GM18505 (cell line): Measurements from ENCODE around the gene PKNOX2.

ENCODE experiments used
- ATAC-seq: cut with Tn5 transposase; IDR thresholded peaks from one replicate; pipeline ENCODE4 v1.9.1; 2021; ENCODE audit not compliant: unreplicated experiment
- POLR2A ChIP-seq: IDR thresholded peaks from 4 replicates; pipeline ENCODE4 v1.6.1; 2011; ENCODE audit warnings: borderline replicate concordance; ENCODE audit not compliant: insufficient read depth, insufficient read length; ENCODE audit errors: extremely low read depth

The PKNOX2 gene

DNA sequence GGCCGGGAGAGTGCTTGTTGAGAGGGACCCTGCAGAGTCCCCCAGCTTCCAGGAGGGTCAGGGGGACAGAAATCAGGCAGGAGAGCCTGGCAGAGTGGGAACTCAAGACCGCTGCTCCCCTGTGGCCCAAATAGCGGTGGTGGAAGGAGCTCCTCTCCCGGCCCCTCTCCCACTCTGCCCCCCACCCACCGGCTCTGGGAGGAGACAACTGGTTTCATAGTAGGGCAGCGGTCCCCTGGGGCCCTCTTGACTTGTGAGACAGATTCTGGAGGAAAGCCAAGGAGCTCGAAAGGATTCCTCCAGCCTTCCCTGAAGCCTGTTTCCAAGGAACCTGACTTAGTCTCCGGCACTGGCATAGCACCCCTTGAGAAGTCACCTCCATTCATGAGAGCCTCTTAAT is 10.1 kb downstream of the PKNOX2 start:
- ATAC-seq, result no peak
- TF ChIP-seq POLR2A, result no peak

DNA sequence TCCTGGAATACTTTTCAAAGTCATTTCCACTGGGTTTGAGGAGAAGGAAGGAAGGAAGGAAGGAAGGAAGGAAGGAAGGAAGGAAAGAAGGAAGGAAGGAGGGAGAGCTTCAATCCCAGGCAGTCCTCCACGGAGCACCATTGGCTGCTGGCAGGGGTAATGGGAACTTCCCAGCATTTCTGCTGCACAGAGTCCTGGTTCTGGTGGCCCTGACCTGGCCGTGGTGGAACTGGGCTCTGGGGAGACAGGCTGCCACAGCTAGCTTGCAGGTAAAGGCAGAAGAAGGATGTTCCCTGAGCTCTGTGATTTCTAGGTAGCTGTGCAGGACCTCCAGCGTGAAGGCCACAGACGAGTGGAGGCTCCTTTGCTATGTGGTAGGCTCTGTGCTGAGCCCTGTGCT is 10.6 kb downstream of the PKNOX2 start:
- TF ChIP-seq POLR2A, result no peak
- no peak for ATAC-seq

DNA sequence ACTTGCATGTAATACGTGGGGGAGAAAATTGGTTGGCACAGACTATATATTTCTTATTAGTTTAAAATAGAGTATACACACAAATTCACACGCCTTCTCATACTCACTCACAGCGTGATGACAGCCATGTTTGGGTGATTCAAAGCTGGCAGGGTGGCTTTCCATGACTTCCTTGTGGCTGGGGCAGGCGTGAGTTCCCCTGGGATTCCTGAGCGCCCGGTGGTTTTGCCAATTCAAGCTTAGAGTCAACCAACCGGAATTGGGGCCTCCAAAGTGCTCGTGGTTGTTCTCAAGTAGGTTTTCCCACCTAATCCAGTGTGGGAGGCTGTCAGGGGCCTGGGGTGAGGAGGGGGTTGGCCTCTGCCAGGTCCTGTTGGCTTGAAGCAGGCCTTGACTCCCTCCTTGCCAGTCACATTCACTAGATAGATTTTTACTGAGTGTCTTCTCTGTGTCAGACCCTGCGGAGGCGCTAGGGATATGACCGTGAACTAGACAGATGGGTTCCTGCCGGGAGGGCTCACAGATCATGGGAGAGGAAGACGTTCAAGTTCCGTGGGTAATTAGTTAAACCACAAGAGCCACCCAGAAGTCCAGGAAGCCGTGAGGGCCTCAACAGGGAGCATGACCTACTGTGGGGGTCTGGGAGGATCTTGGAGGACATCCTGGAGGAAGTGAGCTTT is 11.5 kb downstream of the PKNOX2 start:
- no peak for TF ChIP-seq POLR2A
- no peak for ATAC-seq

DNA sequence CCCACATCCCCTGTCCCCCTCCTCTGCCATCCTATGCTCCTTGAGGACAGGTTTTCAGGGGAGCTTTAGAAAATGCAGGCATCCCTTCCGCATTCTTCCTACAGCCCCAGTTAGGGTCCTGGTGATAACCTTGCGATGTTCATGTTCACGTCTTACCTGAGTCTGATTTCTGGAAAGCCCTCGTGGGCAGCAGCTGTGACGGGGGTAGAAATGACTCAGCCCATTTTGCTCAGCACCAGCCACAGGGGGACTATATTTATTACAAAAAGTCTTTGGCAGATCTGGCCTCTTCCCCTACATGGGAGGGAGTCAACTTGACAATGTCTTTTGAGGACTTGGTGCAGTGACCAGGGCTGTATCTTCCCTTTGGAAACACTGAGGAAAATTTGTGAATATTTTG is 12.3 kb downstream of the PKNOX2 start:
- no peak for TF ChIP-seq POLR2A
- ATAC-seq, result no peak

DNA sequence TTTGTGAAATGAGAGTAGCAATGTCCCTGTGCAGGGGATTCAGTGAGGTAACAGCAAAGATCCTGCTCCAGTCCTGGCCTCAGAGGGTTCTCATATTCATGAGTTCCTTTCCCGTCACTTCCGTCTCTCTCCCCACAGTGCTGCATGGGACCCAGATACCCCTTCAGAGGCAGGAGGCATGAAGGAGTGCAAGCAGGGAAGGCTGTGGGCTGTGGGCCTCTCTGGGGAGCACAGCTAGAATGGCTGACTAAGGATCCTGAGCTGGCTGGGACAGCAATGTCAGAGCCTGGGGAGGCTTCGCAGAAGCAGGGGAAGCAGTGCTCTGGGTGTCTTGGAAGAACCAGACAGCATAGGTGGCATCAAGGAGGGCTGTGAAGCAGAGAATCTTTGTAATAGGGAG is 13.0 kb downstream of the PKNOX2 start:
- ATAC-seq, result no peak
- no peak for TF ChIP-seq POLR2A

DNA sequence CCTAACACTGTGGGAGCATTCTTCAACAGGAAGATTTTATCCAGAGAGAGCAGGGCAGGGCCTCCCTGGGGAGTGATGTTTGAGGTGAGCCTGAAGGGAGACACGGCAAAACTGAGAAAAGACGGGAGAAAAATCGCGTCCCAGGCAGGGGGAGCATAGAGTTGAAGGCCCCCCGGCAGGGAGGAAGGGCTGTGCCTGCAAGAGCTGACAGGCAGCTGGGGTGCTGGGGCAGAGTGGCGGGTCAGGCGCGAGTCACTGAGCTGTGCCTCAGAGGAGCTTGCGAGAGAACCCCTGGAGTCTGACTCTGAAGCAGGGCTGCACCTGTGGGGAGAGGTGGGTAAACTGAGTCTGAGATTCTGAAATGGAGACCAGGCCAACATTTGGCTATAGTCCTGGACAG is 14.8 kb downstream of the PKNOX2 start:
- ATAC-seq, result no peak
- no peak for TF ChIP-seq POLR2A

DNA sequence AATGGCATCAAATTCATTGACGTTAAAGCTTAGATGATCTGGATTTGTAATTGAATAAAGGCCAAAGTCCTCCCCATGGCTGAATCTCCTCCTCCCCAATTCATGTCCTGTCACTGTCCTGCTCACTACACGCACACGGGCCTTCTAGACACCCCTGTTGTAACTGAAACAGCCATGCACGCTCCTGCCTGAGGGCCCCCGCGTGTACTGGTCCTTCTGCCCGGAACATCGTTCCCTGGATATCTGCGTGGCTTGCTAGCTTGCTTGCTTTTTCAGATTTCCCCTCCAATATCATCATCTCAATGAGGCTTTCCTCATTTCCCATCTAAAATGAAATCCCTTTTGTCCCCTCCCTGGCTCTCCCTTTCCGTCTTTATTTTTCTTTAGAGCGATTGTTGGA is 15.3 kb downstream of the PKNOX2 start:
- TF ChIP-seq POLR2A, result no peak
- ATAC-seq, result no peak

DNA sequence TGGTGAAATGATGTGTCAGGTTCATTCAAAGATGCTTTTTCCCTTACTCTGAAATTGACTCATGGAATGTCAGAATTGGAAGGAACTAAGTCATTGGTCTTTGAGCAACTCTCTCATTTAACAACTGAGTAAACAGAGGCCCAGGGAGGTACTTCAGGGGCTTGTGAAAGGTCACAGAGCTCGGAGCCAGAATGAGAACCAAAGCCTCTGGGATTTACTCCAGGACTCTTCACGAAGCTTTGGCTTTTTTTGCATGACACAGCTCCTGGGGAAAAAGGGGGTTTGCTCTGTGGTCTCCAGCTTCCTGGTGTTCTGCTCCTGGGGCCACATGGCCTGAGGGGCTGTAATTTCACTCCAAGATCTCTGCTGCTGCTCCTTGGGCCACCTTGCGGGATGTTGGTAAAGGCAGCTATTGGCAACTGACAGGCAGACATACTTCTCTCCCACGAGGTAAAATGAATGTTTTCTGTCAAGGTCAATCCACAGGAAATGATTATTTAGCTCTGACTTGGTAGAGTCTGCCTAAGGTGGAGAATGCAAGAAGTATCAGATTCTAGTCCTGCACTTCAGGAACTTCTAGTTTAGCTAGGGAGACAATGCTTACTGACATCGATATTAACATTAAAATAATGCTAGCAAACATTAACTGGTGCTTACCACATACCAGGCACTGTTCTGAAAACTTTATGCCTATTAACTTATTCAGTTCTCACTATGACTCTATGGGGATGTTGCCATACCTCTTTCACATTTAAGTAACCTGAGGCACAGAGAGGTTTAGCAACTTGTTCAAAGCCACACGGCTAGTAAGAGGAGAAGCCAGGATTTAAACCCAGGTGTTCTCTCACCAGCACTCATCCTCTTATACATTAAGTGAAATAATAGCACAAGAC is 16.1 kb downstream of the PKNOX2 start:
- TF ChIP-seq POLR2A, result no peak
- no peak for ATAC-seq

DNA sequence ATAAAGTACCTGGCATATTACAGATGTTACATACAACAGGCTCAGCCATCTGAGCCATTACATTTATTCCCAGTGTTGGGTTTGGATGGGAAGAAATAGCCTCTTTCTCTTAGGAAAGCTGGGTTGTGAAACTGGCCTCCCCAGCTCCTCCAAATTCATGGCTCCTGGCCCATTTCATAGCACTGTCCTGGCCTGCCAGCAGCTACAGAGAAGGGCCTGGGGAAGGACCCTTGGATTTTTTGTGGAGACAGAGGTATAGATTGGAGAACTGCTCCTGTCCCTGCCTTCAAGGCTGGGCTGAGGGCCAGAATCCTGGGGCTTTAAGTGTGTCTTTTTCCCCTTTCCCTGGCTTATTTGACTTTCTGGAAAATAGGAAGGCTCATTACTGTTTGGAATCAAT is 18.0 kb downstream of the PKNOX2 start:
- no peak for ATAC-seq
- TF ChIP-seq POLR2A, result no peak

DNA sequence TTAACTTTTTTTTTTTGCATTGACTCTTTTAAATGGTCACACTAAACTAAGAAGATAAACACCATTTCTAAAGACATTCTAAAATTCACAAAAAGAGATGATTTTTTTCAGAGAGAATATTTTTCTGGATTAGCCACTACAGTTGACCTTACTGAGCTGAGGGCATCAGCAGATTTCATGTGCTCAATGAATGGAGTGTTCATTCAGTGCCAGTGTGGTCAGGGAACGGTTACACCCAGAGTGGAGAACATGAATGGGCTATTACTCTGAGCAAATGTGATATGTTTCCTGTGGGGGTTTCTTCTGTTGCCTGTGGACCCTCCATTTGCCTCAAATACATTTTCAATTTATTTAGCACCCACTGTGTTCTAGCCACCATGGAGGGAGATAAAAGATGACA is 19.1 kb downstream of the PKNOX2 start:
- no peak for ATAC-seq
- TF ChIP-seq POLR2A, result no peak

DNA sequence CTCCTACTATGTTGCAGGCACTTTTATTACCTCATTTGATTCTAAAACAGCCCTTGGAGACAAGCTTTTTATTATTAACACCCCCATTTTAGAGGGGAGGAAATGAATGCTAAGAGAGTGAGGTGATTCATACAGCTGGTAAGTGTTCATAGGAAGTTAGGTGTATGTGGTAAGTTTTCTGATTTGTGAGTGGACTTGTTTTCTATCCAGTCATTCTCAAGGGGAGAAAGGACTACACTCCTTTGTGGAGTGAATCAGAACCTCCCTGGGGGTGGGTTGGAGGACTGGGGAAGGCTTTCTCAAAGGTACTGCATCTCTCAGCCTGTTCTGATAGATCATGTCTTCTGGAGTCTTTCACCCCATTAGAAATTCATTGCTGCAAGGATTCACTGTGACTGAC is 23.5 kb downstream of the PKNOX2 start:
- ATAC-seq, result no peak
- no peak for TF ChIP-seq POLR2A

DNA sequence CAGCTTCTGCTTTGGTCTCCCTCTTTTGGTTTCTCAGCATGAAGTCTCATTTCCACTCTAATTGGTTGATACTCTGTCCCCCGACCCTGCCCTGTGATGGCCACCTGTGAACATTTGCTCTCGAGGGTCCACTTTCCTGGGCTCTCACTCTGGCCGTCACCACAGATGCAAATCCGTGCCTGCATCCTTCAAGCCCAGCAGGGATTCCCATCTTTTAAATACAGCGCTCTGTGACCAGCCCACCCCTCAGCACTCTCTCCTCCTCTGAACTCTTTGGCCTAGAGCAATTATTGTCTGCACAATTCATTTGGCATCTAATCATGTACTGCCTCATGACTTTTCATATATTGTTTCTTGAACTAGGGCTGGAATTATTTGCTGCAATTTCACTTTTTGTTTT is 26.0 kb downstream of the PKNOX2 start:
- ATAC-seq, result no peak
- no peak for TF ChIP-seq POLR2A

DNA sequence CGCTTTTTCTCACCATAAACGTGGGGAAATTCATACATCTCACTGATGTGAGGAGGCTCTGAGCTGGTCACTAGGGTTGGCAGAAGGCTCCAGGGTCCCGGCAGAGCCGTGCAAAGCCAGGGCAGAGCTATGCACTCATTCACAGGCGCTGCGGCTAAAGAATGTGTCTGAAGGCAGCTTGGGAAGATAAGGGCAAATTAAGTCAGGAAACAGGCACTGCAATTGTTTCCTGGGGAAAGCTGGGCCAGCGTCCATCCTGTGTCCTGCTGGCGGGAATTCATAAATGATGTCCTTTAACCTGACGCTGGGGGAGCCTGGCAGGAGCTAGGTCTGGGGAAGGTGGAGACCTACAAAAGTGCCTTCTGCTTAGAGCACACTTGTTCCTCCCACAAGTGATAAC is 27.6 kb downstream of the PKNOX2 start:
- no peak for TF ChIP-seq POLR2A
- no peak for ATAC-seq

DNA sequence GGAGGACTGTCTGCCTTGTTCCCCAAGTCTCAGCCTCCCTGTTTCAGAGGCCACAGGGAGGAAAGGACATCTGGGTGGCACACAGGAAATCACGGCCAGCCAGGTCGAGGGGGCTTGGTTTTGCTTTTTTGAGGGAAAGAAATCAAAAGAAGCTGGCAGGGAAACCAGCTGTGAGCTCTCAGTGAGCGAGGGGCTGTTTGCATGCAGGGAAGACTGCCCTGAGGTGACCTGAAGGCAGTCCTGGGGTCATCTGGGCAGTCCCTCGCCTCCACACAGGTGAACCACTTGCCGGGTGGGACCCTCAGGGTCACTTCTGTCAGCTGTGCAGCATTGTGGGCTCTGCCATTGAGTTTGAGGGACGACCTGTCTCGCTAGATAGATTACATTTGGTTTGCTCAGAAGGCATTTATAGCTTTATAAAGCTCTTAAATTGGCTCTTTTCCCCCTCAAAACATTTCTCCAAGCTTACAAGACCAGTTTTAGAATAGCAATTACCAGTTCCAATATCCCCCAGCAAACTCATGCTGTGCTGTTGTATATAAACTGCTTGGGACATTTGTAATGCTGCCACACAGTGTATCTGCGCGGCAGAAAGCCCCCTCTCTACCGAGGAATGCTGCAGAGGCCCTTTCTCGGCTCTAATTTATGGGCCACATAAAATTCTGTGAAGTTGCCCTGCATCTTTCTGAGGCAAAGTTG is 28.3 kb downstream of the PKNOX2 start:
- ATAC-seq, result no peak
- no peak for TF ChIP-seq POLR2A

DNA sequence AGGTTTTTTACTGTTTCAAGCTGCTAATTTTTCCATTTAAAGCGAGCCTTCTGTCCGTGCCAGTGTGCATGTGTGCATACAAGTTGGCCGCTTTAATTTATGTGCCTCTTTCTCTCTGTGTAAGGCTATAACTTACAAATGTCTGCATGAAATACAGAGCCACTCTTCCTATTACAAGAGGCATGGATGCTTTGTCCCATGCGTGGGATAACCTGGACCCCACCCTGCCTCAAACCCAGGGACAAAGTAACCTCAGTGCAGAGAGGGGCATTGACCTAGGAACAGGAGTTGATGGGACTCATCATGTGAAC is 28.8 kb downstream of the PKNOX2 start:
- no peak for ATAC-seq
- TF ChIP-seq POLR2A, result no peak

DNA sequence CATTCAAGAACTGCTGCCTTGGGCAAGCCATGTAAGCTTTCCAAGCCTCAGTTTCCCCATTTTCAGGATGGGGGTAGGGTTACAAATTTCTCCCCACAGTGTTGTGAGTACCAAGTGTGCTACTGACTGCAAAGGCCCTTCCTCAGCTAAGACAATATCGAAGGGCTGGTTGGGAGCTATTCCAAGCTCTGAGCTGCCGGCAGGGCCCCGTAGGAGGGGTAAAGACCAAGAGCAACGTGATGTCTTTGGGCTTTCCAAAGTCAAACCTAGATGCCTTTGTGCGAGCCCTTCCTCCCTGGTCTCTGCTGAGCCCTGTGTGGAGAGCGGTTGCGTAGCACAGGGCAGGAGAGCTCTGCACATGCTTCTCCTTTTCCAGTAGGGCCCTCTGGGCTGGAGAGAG is 29.3 kb downstream of the PKNOX2 start:
- no peak for TF ChIP-seq POLR2A
- ATAC-seq, result no peak
